ENCODE data around the gene ARHGEF6.

GRCh38 chrX:136636121-136636520, 144.6 kb downstream of the ARHGEF6 start:
- TF ChIP-seq CTCF (IDR thresholded peaks at IDR 0.05) (no peak), POLR2A (IDR thresholded peaks at IDR 0.05) (no peak)

Data from adrenal gland (tissue), 5 donors.